Measurements from ENCODE around the gene ENOX1. TPM values are rescaled to one million over a fixed set of nuclear protein-coding genes. Genes with fewer than 3 reads are reported as not detected.

ENOX1 gene
- total RNA-seq, 1 experiment from 2014 or later = 1.5 TPM

- no peak for DNase-seq
- CTCF ChIA-PET = no interaction called here
- intact Hi-C loops (cut with micrococcal nuclease; ENCODE audit: unreplicated experiment) = no loop called here
- no peaks in the 10 kb centered on the region for H3K36me3 Mint-ChIP-seq (ENCODE audit: insufficient read depth, unreplicated experiment)
- no peaks in the 10 kb centered on the region for H3K27me3 Mint-ChIP-seq (ENCODE audit: unreplicated experiment)
- H3K9me3 Mint-ChIP-seq (ENCODE audit: low read depth, unreplicated experiment) = peaks cover 2% of the 10 kb centered on the region
- TF ChIP-seq CTCF (IDR thresholded peaks at IDR 0.05; ENCODE audit: unreplicated experiment) = no peak
- H3K4me3 Mint-ChIP-seq (ENCODE audit: low read depth, unreplicated experiment) = no peak overlapping the region
- H3K27ac Mint-ChIP-seq (ENCODE audit: unreplicated experiment) = no peak overlapping the region
- peaks cover 12% of the 10 kb centered on the region for H3K4me1 Mint-ChIP-seq (ENCODE audit: low read depth, unreplicated experiment)
- no TSS peak for BruUV-seq (replicated peaks)
These were observed 384.4 kb downstream of the ENOX1 start for GRCh38 chr13:43402380-43402779.

- CTCF ChIA-PET = no interaction called here
- no peak overlapping the region for H3K27ac Mint-ChIP-seq (ENCODE audit: unreplicated experiment)
- no peak for TF ChIP-seq CTCF (IDR thresholded peaks at IDR 0.05; ENCODE audit: unreplicated experiment)
- H3K9me3 Mint-ChIP-seq (ENCODE audit: low read depth, unreplicated experiment) = peaks cover 2% of the 10 kb centered on the region
- no peaks in the 10 kb centered on the region for H3K27me3 Mint-ChIP-seq (ENCODE audit: unreplicated experiment)
- no peak overlapping the region for H3K4me3 Mint-ChIP-seq (ENCODE audit: low read depth, unreplicated experiment)
- H3K36me3 Mint-ChIP-seq (ENCODE audit: insufficient read depth, unreplicated experiment) = no peaks in the 10 kb centered on the region
- peaks cover 12% of the 10 kb centered on the region for H3K4me1 Mint-ChIP-seq (ENCODE audit: low read depth, unreplicated experiment)
- BruUV-seq (replicated peaks) = no TSS peak
- DNase-seq = no peak
- intact Hi-C loops (cut with micrococcal nuclease; ENCODE audit: unreplicated experiment) = no loop called here
These were observed 385.4 kb downstream of the ENOX1 start for GRCh38 chr13:43401361-43401760.

DNA sequence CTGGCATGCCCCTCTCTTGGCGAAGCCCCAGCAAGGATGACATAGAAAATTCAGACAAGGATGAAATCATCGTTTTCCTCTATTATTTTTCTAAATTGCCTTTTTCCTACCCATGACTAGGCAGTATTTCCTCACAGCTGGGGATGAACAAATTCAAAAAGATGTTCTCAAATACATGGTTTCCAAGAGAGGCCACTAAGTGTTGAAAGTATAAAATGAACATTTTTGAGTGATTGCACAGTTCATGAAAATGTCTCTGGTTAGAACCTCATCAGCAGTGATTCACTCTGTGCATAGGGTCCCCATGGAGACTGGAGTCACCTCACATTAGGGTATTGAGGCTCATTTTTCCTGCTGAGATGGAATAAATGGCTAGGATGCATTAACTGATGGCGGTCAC is 389.7 kb downstream of the ENOX1 start:
- TF ChIP-seq CTCF (IDR thresholded peaks at IDR 0.05; ENCODE audit: unreplicated experiment) = no peak
- Mint-ChIP-seq H3K4me3 (ENCODE audit: low read depth, unreplicated experiment) (no peak overlapping the region), H3K4me1 (ENCODE audit: low read depth, unreplicated experiment) (no peaks in the 10 kb centered on the region), H3K36me3 (ENCODE audit: insufficient read depth, unreplicated experiment) (no peaks in the 10 kb centered on the region), H3K27ac (ENCODE audit: unreplicated experiment) (no peak overlapping the region), H3K27me3 (ENCODE audit: unreplicated experiment) (no peaks in the 10 kb centered on the region), H3K9me3 (ENCODE audit: low read depth, unreplicated experiment) (no peaks in the 10 kb centered on the region)
- BruUV-seq (replicated peaks) = no TSS peak
- intact Hi-C loops (cut with micrococcal nuclease; ENCODE audit: unreplicated experiment) = no loop called here
- CTCF ChIA-PET = no interaction called here
- DNase-seq = no peak

DNA sequence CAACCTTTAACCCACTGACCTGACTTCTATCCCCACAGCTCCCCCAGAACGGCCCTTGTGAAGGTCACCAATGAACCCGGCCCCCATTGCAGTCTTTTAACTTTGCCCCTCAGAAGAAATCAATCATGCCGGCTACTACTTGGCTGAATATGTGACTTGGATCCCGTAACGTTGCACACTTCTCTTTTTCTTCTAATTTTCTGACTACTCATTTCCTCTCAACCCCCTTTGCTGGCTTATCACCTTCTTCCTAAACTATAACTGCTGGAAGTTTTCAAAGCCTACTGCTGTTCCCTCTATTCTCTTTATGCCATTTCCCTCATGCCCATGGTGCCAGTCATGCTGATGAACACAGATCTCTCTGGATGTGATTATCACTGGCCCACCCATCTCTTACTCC is 395.7 kb downstream of the ENOX1 start:
- no peak for TF ChIP-seq CTCF (IDR thresholded peaks at IDR 0.05; ENCODE audit: unreplicated experiment)
- no peak overlapping the region for H3K4me3 Mint-ChIP-seq (ENCODE audit: low read depth, unreplicated experiment)
- no peaks in the 10 kb centered on the region for H3K9me3 Mint-ChIP-seq (ENCODE audit: low read depth, unreplicated experiment)
- no peaks in the 10 kb centered on the region for H3K27me3 Mint-ChIP-seq (ENCODE audit: unreplicated experiment)
- no peak for DNase-seq
- H3K4me1 Mint-ChIP-seq (ENCODE audit: low read depth, unreplicated experiment) = peaks cover 20% of the 10 kb centered on the region
- intact Hi-C loops (cut with micrococcal nuclease; ENCODE audit: unreplicated experiment) = no loop called here
- no TSS peak for BruUV-seq (replicated peaks)
- CTCF ChIA-PET = no interaction called here
- H3K27ac Mint-ChIP-seq (ENCODE audit: unreplicated experiment) = no peak overlapping the region
- peaks cover 6% of the 10 kb centered on the region for H3K36me3 Mint-ChIP-seq (ENCODE audit: insufficient read depth, unreplicated experiment)
